ENCODE results near the gene UBTD2.
"Not testable (repeated sequence)": the region's sequence is repeated elsewhere in the genome, so short reads cannot be mapped to it uniquely, and the experiment has no call there.

UBTD2 gene

GRCh38 chr5:172251419-172251818 lies 32.1 kb downstream of the UBTD2 start:
- DNase-seq (ENCODE audit: low spot score), result no peak

GRCh38 chr5:172248637-172249036 lies 34.9 kb downstream of the UBTD2 start:
- no peak for DNase-seq (ENCODE audit: low spot score)

DNA sequence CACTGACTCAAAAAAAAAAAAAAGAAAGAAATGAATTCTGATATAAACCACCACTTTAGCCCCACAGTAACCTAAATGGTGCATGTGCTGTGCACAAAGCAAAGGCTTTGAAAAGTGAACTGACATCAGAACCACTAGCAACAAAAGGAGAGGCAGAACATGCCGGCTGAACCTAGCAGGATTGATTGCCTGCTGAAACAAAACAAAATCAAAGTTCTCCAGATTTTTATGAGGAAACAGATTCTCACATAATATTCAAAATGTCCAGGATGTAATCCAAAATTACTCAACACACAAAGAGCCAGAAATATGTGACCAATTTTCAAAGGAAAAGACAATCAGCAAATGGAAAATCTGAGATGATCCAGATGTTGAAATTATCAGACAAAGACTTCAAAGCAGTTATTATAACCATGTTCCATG lies 37.9 kb downstream of the UBTD2 start:
- DNase-seq (ENCODE audit: low spot score), result no peak

DNA sequence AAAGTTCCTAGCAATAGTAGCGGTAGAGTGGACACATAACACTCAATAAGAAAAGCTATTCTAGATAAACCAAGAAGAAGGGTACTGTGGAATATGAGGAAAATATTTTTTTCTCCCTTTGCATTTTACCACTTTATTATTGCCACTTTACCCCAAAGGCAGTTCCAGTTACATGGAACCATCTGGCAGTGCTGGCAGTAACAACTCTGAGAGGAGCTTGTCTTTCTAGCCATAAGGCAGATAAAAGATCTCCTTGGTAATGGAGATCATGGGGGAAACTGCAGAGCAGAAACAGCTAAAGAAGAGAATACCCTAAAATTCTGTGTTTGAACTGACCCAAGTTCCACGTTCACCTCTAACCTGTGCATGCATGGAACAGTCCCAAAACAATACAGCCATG lies 38.5 kb downstream of the UBTD2 start:
- DNase-seq (ENCODE audit: low spot score), result no peak

- no peak for DNase-seq (ENCODE audit: low spot score)
Observed at GRCh38 chr5:172243302-172243701, 40.3 kb downstream of the UBTD2 start.

DNA sequence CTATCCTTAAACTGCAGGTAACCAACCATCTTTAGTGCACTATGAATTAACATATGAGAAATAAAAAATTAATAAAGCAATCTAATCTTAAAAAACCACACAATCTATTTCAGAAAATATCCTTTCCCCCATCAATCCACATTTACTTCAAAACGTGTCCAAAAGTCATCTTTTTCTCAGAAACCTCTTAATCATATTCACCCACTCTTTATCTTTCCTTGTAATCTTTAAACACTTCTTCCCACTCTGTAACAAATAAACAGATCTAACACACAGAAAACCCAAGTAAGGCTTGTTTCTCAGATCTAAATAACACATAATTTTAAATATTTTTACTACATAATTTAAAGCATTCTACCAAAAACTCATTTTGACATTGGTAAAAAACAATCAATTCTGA lies 45.2 kb downstream of the UBTD2 start:
- no peak for DNase-seq (ENCODE audit: low spot score)

- no peak for DNase-seq (ENCODE audit: low spot score)
Observed at GRCh38 chr5:172235827-172236736, 47.5 kb downstream of the UBTD2 start.

- DNase-seq (ENCODE audit: low spot score), result no peak
Observed at GRCh38 chr5:172235132-172235780, 48.3 kb downstream of the UBTD2 start.

DNA sequence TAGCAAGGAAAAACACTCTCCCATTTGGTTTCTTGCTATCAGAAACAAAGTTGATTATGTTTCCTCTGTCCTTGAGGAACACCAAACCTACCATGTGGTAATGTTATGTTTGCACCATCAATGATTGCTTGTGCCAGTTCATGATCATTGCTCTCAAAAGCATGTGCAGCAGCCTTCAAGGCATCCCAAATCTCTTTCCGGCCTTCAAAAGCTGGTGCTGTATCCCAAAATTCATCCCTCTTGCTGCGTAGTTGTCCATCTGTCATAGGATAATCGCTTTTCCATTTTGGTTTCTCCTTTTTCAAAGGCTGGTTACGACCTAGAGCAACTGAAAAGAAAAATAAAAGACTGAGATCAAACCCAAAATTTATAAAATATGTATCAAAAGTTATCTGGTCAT lies 49.5 kb downstream of the UBTD2 start:
- DNase-seq (ENCODE audit: low spot score), result no peak

DNA sequence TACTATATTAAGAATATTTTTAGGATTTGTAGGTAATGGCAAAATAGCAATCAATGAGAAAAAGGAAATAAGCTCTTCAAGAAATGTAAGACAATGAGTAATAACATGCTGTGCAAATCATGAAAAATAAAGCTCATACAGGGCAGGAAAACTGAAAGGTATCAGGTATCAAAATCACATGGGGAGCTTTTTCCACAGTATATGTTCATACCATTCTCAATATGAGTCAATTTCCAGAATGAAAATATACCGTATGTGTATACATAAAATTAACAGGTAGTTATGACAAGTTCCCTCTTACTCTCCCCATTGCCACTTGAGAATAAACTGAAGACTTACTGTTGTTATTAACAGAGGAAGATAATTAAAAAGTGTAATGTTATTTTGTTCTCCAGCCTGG lies 53.7 kb downstream of the UBTD2 start:
- DNase-seq (ENCODE audit: low spot score), result no peak

DNA sequence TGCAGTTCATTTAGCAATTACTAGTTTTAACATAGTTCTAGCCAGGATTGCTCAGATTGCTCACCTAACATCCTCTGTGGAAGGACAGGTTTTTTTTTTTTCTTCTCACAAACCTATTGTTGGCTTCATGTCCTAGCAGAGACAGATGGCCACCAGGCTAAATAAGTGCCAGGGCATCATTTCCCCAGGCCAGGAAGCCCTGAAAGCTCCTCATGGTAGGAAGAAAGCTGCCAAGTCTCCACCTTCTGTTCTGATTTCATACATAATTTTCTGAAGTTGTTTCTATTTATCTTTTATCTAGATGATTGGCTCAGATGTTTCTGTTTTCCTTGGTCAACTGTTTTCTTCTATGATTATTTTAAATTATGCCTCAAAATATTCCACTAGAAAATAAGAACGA lies 58.6 kb downstream of the UBTD2 start:
- DNase-seq (ENCODE audit: low spot score), result no peak

DNA sequence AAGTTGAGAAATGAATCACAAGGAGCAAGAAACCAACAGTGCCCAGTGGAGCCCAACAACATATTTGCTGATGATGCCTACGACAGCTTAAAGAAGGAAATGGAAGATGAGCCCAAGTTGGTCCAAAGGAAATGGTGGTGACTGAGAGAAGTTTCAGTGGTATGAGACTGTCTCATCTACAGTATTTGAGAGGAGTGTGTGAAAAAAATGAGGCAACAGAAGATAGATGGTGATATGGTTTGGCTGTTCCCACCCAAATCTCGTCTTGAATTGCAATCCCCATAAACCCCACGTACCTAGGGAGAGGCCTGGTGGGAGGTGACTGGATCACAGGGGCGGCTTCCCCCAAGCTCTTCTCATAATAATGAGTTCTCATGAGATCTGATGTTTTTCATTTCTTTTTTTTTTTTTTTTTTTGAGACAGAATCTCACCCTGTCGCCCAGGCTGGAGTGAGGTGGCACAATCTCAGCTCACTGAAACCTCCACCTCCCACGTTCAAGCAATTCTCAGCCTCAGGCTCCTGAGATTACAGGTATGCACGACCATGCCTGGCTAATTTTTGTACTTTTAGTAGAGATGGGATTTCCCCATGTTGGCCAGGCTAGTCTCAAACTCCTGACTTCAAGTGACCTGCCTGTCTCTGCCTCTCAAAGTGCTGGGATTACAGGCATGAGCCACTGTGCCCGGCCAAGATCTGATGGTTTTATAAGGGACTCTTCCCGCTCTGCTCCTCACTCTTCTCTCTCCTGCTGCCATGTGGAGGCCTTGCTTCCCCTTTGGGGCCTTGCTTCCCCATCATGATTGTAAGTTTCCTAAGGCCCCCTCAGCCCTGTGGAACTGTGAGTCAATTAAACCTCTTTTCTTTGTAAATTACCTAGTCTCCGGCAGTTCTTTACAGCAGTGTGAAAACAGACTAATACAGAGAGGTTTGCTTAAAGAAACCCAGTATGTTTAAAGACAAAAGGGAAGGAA lies 59.4 kb downstream of the UBTD2 start:
- DNase-seq (ENCODE audit: low spot score), result no peak

DNA sequence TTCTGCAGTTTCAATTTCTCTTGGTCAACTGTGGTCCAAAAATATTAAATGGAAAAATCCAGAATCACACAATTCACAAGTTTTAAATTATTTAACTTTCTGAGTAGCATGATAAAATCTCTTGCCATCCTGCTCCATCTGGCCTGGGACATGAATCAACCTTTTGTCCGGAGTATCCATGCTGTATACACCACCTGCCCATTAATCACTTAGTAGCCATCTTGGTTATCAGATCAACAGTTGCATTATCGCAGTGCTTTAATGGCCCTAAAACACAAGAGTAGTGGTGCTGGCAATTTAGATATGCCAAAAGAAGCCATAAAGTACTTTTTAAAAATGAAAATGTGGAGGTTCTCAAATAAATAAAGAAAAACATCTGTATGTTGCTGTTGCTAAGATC lies 64.3 kb downstream of the UBTD2 start:
- DNase-seq (ENCODE audit: low spot score), result no peak

DNA sequence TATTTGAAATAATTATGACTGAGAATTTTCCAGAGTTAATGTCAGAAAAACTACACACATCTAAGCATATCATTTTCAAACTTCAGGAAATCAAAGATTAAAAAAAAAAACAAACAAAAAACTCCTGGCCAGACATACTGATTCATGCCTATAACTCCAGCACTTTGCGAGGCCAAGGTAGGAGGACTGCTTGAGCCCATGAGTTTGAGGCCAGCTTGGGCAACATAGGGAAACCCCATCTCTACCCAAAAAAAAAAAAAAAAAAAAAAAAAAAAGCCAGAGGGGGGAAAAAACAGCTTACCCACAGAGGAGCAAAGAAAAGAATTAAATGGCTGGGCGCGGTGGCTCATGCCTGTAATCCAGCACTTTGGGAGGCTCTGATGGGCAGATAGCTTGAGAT lies 67.2 kb downstream of the UBTD2 start:
- DNase-seq (ENCODE audit: low spot score), result no peak

GRCh38 chr5:172213126-172213525 lies 70.4 kb downstream of the UBTD2 start:
- no peak for DNase-seq (ENCODE audit: low spot score)

- no peak for DNase-seq (ENCODE audit: low spot score)
Observed at GRCh38 chr5:172211676-172212075, 71.9 kb downstream of the UBTD2 start.

DNA sequence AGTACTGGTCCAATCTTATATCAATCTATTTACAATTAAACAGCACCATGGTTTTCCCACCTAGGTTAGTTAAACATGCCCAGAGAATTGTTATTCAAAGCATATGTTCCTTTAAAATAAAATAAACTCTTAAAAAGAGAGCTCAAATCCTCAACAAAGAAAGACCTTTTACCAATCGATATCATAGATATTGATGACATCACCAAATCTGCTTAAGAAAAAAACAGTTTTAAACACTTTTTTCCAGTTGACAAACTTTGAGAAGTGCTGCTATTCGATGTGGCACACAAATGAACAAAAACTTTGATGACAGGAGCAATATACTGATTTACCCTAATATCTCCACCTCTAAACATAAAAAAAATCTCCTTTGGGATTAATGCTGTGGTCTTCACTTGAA lies 73.8 kb downstream of the UBTD2 start:
- no peak for DNase-seq (ENCODE audit: low spot score)

DNA sequence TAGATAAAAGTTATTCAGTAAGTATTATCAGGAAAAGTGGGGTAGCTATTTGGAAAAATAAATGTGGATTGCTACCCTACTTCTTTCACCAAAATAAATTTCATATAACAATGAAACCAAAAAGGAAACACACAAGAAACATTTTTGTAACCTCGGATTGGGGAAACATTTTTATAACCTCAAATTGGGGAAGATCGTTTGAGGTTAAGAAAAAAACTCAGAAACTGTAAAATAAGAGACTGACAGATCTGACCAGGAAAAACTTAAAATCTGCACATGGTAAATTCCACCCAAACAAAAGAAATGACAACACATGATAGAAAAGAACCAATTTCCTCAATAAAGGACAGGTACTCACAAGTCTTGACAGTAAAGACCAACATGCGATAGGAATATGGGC lies 76.1 kb downstream of the UBTD2 start:
- DNase-seq (ENCODE audit: low spot score), result no peak

DNA sequence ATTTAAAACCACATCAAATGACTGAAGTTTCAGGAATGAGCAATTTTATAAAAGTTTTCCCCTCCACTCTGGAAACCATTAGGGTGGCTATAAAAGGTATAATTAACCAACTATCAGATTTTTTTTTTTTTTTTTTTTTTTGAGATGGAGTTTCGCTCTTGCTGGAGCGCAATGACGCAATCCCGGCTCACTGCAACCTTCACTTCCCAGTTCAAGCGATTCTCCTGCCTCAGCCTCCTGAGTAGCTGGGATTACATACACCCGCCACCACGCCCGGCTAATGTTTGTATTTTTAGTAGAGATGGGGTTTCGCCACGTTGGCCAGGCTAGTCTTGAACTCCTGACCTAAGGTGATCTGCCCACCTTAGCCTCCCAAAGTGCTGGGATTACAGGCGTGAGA lies 77.6 kb downstream of the UBTD2 start:
- DNase-seq (ENCODE audit: low spot score), result not testable (repeated sequence)

DNA sequence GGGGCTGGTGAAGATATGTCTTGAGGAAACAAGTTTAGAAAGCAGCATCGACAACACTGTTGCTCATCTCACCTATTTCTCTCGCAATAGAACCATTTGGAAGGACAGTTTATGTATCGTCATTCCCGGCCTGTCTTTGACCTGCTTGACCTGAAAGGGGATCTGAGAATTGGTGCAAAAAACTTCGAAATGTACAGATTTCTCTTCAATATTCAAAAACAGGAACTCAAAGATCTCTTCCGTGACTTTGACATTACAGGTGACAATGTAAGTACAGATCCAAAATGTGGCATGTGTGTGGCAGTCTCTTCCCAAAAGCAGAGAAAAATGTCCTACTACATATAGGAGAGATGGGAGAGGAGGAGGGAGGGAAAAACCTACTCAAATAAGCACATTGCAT lies 83.1 kb downstream of the UBTD2 start:
- DNase-seq (ENCODE audit: low spot score), result no peak

DNA sequence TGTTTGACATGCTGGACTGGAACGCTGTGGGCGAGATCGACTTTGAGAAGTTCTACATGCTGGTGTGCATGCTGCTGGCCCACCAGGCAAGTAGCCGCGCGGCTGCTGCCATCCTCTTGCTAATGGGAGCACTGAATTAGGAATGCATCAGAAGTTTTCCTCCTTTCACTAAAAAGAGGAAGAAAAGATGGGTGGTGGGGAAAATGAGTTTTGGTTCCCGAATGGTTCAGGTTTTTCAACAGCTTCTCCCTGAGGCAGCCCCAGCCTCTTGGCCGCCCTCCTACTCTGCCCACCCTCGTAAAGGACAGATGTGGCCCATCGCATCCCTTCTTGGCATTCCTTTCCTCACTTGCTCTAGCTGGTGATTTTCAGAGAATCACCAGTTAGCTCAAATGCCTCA lies 84.1 kb downstream of the UBTD2 start:
- DNase-seq (ENCODE audit: low spot score), result no peak

GRCh38 chr5:172197775-172198174 lies 85.8 kb downstream of the UBTD2 start:
- DNase-seq (ENCODE audit: low spot score), result not testable (repeated sequence)

All from D341Med (cell line).